H9 (cell line): ENCODE measurements around the gene CDH6. TPM values are rescaled to one million over a fixed set of nuclear protein-coding genes. Genes with fewer than 3 reads are reported as not detected.

ENCODE experiments used
- DNase-seq: peaks from one replicate; pipeline ENCODE4 v3.0.0-alpha.2; 2017
- H2AFZ ChIP-seq: one replicate; pipeline ENCODE4 v1.6.1; 2013; ENCODE audit warnings: mild to moderate bottlenecking, low read length, control low read depth, moderate library complexity
- H2AK5ac ChIP-seq: 2 replicates; pipeline ENCODE4 v1.6.1; 2013; ENCODE audit warnings: low read length, control low read depth, mixed read lengths; ENCODE audit not compliant: insufficient read length
- H2BK120ac ChIP-seq: one replicate; pipeline ENCODE4 v1.6.1; 2013; ENCODE audit warnings: low read depth, mild to moderate bottlenecking, low read length, control low read depth, inconsistent platforms; ENCODE audit not compliant: poor library complexity, severe bottlenecking
- H2BK12ac ChIP-seq: 2 replicates; pipeline ENCODE4 v1.6.1; 2013; ENCODE audit warnings: low read length, control low read depth, mixed read lengths, low read depth; ENCODE audit not compliant: insufficient read length
- H2BK15ac ChIP-seq: 2 replicates; pipeline ENCODE4 v1.6.1; 2013; ENCODE audit warnings: low read depth, low read length, control low read depth
- H2BK20ac ChIP-seq: one replicate; pipeline ENCODE4 v1.6.1; 2013; ENCODE audit warnings: low read depth, mild to moderate bottlenecking, low read length, control low read depth, inconsistent platforms; ENCODE audit not compliant: poor library complexity, severe bottlenecking
- H2BK5ac ChIP-seq: 2 replicates; pipeline ENCODE4 v1.6.1; 2013; ENCODE audit warnings: low read length, control low read depth, mixed read lengths; ENCODE audit not compliant: insufficient read length
- H3K14ac ChIP-seq: 2 replicates; pipeline ENCODE4 v1.6.1; 2013; ENCODE audit warnings: low read length, control low read depth; ENCODE audit not compliant: insufficient read depth
- H3K18ac ChIP-seq: 2 replicates; pipeline ENCODE4 v1.6.1; 2013; ENCODE audit warnings: low read depth, mild to moderate bottlenecking, mixed read lengths, low read length, control low read depth; ENCODE audit not compliant: insufficient read length
- H3K23ac ChIP-seq: 2 replicates; pipeline ENCODE4 v1.6.1; 2013; ENCODE audit warnings: low read length, control low read depth, mixed read lengths, low read depth; ENCODE audit not compliant: insufficient read length
- H3K23me2 ChIP-seq: 2 replicates; pipeline ENCODE4 v1.6.1; 2013; ENCODE audit warnings: low read depth, mild to moderate bottlenecking, mixed read lengths, low read length, control low read depth; ENCODE audit not compliant: insufficient read length, poor library complexity, severe bottlenecking
- H3K27ac ChIP-seq: 2 replicates; pipeline ENCODE4 v1.5.1; 2013; ENCODE audit warnings: low read length, control low read depth, mixed read lengths, low read depth; ENCODE audit not compliant: insufficient read length
- H3K27me3 ChIP-seq: 2 replicates; pipeline ENCODE4 v1.6.1; 2013; ENCODE audit warnings: low read length, control low read depth, inconsistent platforms; ENCODE audit not compliant: insufficient read depth
- H3K4ac ChIP-seq: 2 replicates; pipeline ENCODE4 v1.6.1; 2013; ENCODE audit warnings: low read depth, mild to moderate bottlenecking, control low read depth, inconsistent platforms, low read length, moderate library complexity
- H3K4me1 ChIP-seq: 2 replicates; pipeline ENCODE4 v1.6.1; 2013; ENCODE audit warnings: low read length, control low read depth, inconsistent platforms; ENCODE audit not compliant: insufficient read depth
- H3K4me2 ChIP-seq: 2 replicates; pipeline ENCODE4 v1.6.1; 2013; ENCODE audit warnings: low read length, control low read depth, mixed read lengths; ENCODE audit not compliant: insufficient read length, insufficient read depth
- H3K56ac ChIP-seq: 2 replicates; pipeline ENCODE4 v1.6.1; 2013; ENCODE audit warnings: low read depth, mild to moderate bottlenecking, mixed read lengths, low read length, control low read depth; ENCODE audit not compliant: insufficient read length
- H3K79me1 ChIP-seq: 2 replicates; pipeline ENCODE4 v1.6.1; 2013; ENCODE audit warnings: low read depth, mild to moderate bottlenecking, moderate library complexity, low read length, control low read depth, inconsistent platforms; ENCODE audit not compliant: insufficient read depth, poor library complexity, severe bottlenecking
- H3K79me2 ChIP-seq: 2 replicates; pipeline ENCODE4 v1.6.1; 2013; ENCODE audit warnings: low read length, control low read depth, inconsistent platforms; ENCODE audit not compliant: insufficient read depth
- H3K9ac ChIP-seq: 2 replicates; pipeline ENCODE4 v1.6.1; 2013; ENCODE audit warnings: low read length, control low read depth, mixed read lengths; ENCODE audit not compliant: insufficient read length; ENCODE audit errors: extremely low read depth
- H3K9me3 ChIP-seq: one replicate; pipeline ENCODE4 v1.6.1; 2013; ENCODE audit warnings: low read depth, low read length, inconsistent platforms; ENCODE audit not compliant: control insufficient read depth
- H3T11ph ChIP-seq: one replicate; pipeline ENCODE4 v1.6.1; 2013; ENCODE audit warnings: mild to moderate bottlenecking, low read length, control low read depth, inconsistent platforms
- H4K20me1 ChIP-seq: one replicate; pipeline ENCODE4 v1.6.1; 2013; ENCODE audit not compliant: control insufficient read depth, insufficient read length, insufficient read depth
- H4K5ac ChIP-seq: 2 replicates; pipeline ENCODE4 v1.6.1; 2013; ENCODE audit warnings: low read depth, mild to moderate bottlenecking, mixed read lengths, low read length, control low read depth; ENCODE audit not compliant: insufficient read length
- H4K8ac ChIP-seq: replicated peaks from 2 replicates; pipeline ENCODE4 v1.6.1; 2013; ENCODE audit warnings: low read length, control low read depth, mixed read lengths, low read depth; ENCODE audit not compliant: insufficient read length
- H4K91ac ChIP-seq: 2 replicates; pipeline ENCODE4 v1.6.1; 2013; ENCODE audit warnings: low read depth, mild to moderate bottlenecking, moderate library complexity, mixed read lengths, low read length, control low read depth; ENCODE audit not compliant: insufficient read length
- H3K27ac Mint-ChIP-seq, 3 experiments: 2 replicates in 2 of 3; 3 replicates in 1 of 3; pipeline ENCODE4 v1.8.0; 2020 to 2021; ENCODE audit warnings: mixed read lengths in 3 of 3, mild to moderate bottlenecking in 1 of 3, moderate library complexity in 1 of 3
- H3K27me3 Mint-ChIP-seq: 2 replicates; pipeline ENCODE4 v1.8.0; 2021; ENCODE audit warnings: low read depth, mild to moderate bottlenecking, moderate library complexity, mixed read lengths
- H3K36me3 Mint-ChIP-seq, 3 experiments: 2 replicates in 2 of 3; 3 replicates in 1 of 3; pipeline ENCODE4 v1.8.0; 2020 to 2021; ENCODE audit warnings: low read depth in 3 of 3, mixed read lengths in 3 of 3; ENCODE audit not compliant: insufficient read depth in 1 of 3
- H3K4me1 Mint-ChIP-seq, 2 experiments: 2 replicates each; pipeline ENCODE4 v1.8.0; 2020; ENCODE audit warnings: mixed read lengths in 2 of 2
- H3K4me3 Mint-ChIP-seq, 2 experiments: 2 replicates in 1 of 2; 3 replicates in 1 of 2; pipeline ENCODE4 v1.8.0; 2020 to 2021; ENCODE audit warnings: mild to moderate bottlenecking in 2 of 2, mixed read lengths in 2 of 2, moderate library complexity in 1 of 2
- H3K9me3 Mint-ChIP-seq, 2 experiments: 2 replicates in 1 of 2; 3 replicates in 1 of 2; pipeline ENCODE4 v1.8.0; 2020; ENCODE audit warnings: mild to moderate bottlenecking in 2 of 2, mixed read lengths in 2 of 2, moderate library complexity in 1 of 2
- CTCF ChIP-seq: fragments of 200-600 bp; sonication (generic); conservative IDR thresholded peaks from 3 replicates; pipeline ENCODE4 v1.8.0; 2021; ENCODE audit warnings: antibody characterized with exemption, mild to moderate bottlenecking
- WGBS: extraction: QIAGEN DNeasy Blood & Tissue Kit; methylation state at CpG from one replicate; pipeline ENCODE4 v1.1.7; 2013; ENCODE audit warnings: missing lambda C conversion rate, low lambda C conversion rate, mixed read lengths; ENCODE audit not compliant: insufficient read length; ENCODE audit errors: extremely low coverage; 5-methylcytosine and 5-hydroxymethylcytosine counted together
- total RNA-seq: library from RNA; stranded (reverse); gene quantifications from 2 replicates; pipeline ENCODE4 v1.2.1, GENCODE V29; 2021

Gene CDH6
- total RNA-seq, 1 experiment from 2014 or later: 11.7 TPM

- Histone ChIP-seq H3K9ac (no peak overlapping the region), H2AFZ (no peak overlapping the region), H4K20me1 (no peaks in the 10 kb centered on the region), H3K23ac (no peak overlapping the region), H3K79me2 (no peaks in the 10 kb centered on the region), H3K23me2 (no peaks in the 10 kb centered on the region), H3K56ac (no peak overlapping the region), H2BK15ac (no peak overlapping the region), H2BK5ac (no peak overlapping the region), H3K4me2 (no peak overlapping the region), H3K79me1 (no peaks in the 10 kb centered on the region), H2BK120ac (no peak overlapping the region), H4K91ac (no peak overlapping the region), H3K4ac (no peak overlapping the region), H2BK12ac (no peak overlapping the region), H3K27me3 (no peaks in the 10 kb centered on the region), H3K27ac (no peak overlapping the region), H3K4me1 (peaks cover 9% of the 10 kb centered on the region; the same call in 1 of the 2 replicates), H4K5ac (no peak overlapping the region), H3K14ac (no peak overlapping the region), H3K18ac (no peak overlapping the region), H2AK5ac (no peak overlapping the region), H2BK20ac (no peak overlapping the region), H3T11ph (no peak overlapping the region), H4K8ac (no peak overlapping the region), H3K9me3 (no peaks in the 10 kb centered on the region)
- no peak overlapping the region for H3K4me3 Mint-ChIP-seq
- no peak for DNase-seq
- TF ChIP-seq CTCF: no peak
- H3K9me3 Mint-ChIP-seq: no peaks in the 10 kb centered on the region
- H3K27ac Mint-ChIP-seq: no peak overlapping the region
- no peaks in the 10 kb centered on the region for H3K27me3 Mint-ChIP-seq
- H3K36me3 Mint-ChIP-seq: peaks cover 0 to 5% (median 0%) of the 10 kb centered on the region in 3 experiments; a peak in 1 of 7 replicates
- H3K4me1 Mint-ChIP-seq: peaks cover 30 to 34% of the 10 kb centered on the region in 2 experiments
- WGBS: no CpG with 5 or more reads among the region's 4 CpGs
Measured at GRCh38 chr5:31269259-31269658, 75.8 kb downstream of the CDH6 start.
